ENCODE data around the gene TTN. TPM values are rescaled to one million over a fixed set of nuclear protein-coding genes. Genes with fewer than 3 reads are reported as not detected.

The TTN gene
- total and polyA plus RNA-seq, 2 donors (not counting 1 experiment from before 2014, with no cell fraction given), result 0.14 to 0.33 TPM

DNA sequence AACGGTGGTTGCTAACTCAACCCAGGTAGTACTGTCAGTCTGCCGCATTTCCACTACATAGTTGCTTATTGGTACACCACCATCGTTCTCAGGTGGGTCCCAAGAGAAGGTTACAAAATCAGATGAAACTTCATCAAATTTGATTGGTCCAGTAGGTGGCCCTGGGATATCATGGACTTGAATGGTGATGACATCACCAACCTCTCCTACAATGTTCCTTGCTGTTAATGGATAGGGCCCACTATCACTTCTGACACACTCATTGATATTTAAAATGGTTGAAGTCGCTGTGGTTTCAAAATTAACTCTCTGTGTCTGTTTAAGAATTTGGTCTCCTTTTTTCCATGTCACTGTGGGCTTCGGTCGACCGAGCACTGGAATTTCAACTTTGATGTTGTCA is 232.4 kb downstream of the TTN start:
- Histone ChIP-seq H3K4me2 (ENCODE audit: extremely low read depth, insufficient read depth, low read length) (no peak overlapping the region), H3K27me3 (ENCODE audit: control insufficient read depth, insufficient read depth, low read length) (no peaks in the 10 kb centered on the region), H4K20me1 (ENCODE audit: control insufficient read depth, extremely low read depth, insufficient read depth, low read length) (no peaks in the 10 kb centered on the region), H3K4me3 (replicated peaks in 1 of 4; ENCODE audit: control extremely low read depth in 1 of 4, insufficient read depth in 1 of 4, low read depth in 3 of 4, low read length in 4 of 4) (no peak overlapping the region), H3K27ac (ENCODE audit: insufficient read depth, low read length) (no peak overlapping the region), H3K9ac (ENCODE audit: insufficient read depth, low read length) (no peak overlapping the region), H3K36me3 (ENCODE audit: control insufficient read depth, insufficient read depth, low read length) (peaks cover 2% of the 10 kb centered on the region), H3K9me3 (ENCODE audit: control insufficient read depth, insufficient read depth, low read depth, low read length) (no peaks in the 10 kb centered on the region), H3K4me1 (ENCODE audit: control insufficient read depth, extremely low read depth, insufficient read depth, low read length) (no peaks in the 10 kb centered on the region), H2AFZ (ENCODE audit: low read length) (no peak overlapping the region), H3K79me2 (ENCODE audit: control insufficient read depth, insufficient read depth, low read length) (no peaks in the 10 kb centered on the region)
- no peak for DNase-seq (ENCODE audit: low read depth in 2 of 2)
- TF ChIP-seq CTCF (conservative IDR thresholded peaks at IDR 0.05 in 1 of 2, IDR thresholded peaks at IDR 0.05 in 1 of 2; ENCODE audit: low read depth in 1 of 2, low read length in 2 of 2) (no peak), EZH2 (IDR thresholded peaks at IDR 0.05; ENCODE audit: low read length, missing control alignments) (no peak)

DNA sequence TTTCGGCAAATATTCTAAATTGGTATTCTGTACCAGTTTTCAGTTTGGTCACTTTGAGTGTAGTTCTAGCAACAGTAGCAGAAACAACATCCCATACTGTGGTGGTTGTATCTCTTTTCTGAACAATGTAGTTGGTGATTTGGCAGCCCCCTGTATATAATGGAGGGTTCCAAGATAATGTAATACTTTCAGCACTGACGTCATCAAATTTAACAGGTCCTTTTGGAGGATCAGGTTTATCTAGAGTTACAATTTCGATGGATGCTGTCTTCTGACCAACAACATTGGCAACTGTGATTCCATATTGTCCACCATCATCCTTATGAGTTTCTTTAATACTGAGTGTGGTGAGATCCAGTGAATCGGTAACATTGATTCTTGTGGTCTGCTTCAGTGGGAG is 239.0 kb downstream of the TTN start:
- H3K9ac ChIP-seq (ENCODE audit: insufficient read depth, low read length), result no peak overlapping the region
- no peak for DNase-seq (ENCODE audit: low read depth in 2 of 2)
- H3K4me1 ChIP-seq (ENCODE audit: control insufficient read depth, extremely low read depth, insufficient read depth, low read length), result no peaks in the 10 kb centered on the region
- H3K36me3 ChIP-seq (ENCODE audit: control insufficient read depth, insufficient read depth, low read length), result no peaks in the 10 kb centered on the region
- H4K20me1 ChIP-seq (ENCODE audit: control insufficient read depth, extremely low read depth, insufficient read depth, low read length), result no peaks in the 10 kb centered on the region
- no peak overlapping the region for H3K4me3 ChIP-seq (replicated peaks in 1 of 4; ENCODE audit: control extremely low read depth in 1 of 4, insufficient read depth in 1 of 4, low read depth in 3 of 4, low read length in 4 of 4)
- no peaks in the 10 kb centered on the region for H3K27me3 ChIP-seq (ENCODE audit: control insufficient read depth, insufficient read depth, low read length)
- no peaks in the 10 kb centered on the region for H3K79me2 ChIP-seq (ENCODE audit: control insufficient read depth, insufficient read depth, low read length)
- TF ChIP-seq CTCF (conservative IDR thresholded peaks at IDR 0.05 in 1 of 2, IDR thresholded peaks at IDR 0.05 in 1 of 2; ENCODE audit: low read depth in 1 of 2, low read length in 2 of 2), result no peak
- no peak for TF ChIP-seq EZH2 (IDR thresholded peaks at IDR 0.05; ENCODE audit: low read length, missing control alignments)
- no peak overlapping the region for H3K4me2 ChIP-seq (ENCODE audit: extremely low read depth, insufficient read depth, low read length)
- H3K9me3 ChIP-seq (ENCODE audit: control insufficient read depth, insufficient read depth, low read depth, low read length), result no peaks in the 10 kb centered on the region
- H2AFZ ChIP-seq (ENCODE audit: low read length), result no peak overlapping the region
- no peak overlapping the region for H3K27ac ChIP-seq (ENCODE audit: insufficient read depth, low read length)

GRCh38 chr2:178553047-178553446 is 254.2 kb downstream of the TTN start:
- TF ChIP-seq EZH2 (IDR thresholded peaks at IDR 0.05; ENCODE audit: low read length, missing control alignments) (no peak), CTCF (conservative IDR thresholded peaks at IDR 0.05 in 1 of 2, IDR thresholded peaks at IDR 0.05 in 1 of 2; ENCODE audit: low read depth in 1 of 2, low read length in 2 of 2) (no peak)
- Histone ChIP-seq H3K79me2 (ENCODE audit: control insufficient read depth, insufficient read depth, low read length) (no peaks in the 10 kb centered on the region), H3K9ac (ENCODE audit: insufficient read depth, low read length) (no peak overlapping the region), H4K20me1 (ENCODE audit: control insufficient read depth, extremely low read depth, insufficient read depth, low read length) (no peaks in the 10 kb centered on the region), H3K27ac (ENCODE audit: insufficient read depth, low read length) (peak overlapping the region; percentile 46), H3K4me3 (replicated peaks in 1 of 4; ENCODE audit: control extremely low read depth in 1 of 4, insufficient read depth in 1 of 4, low read depth in 3 of 4, low read length in 4 of 4) (no peak overlapping the region), H3K27me3 (ENCODE audit: control insufficient read depth, insufficient read depth, low read length) (no peaks in the 10 kb centered on the region), H3K9me3 (ENCODE audit: control insufficient read depth, insufficient read depth, low read depth, low read length) (no peaks in the 10 kb centered on the region), H2AFZ (ENCODE audit: low read length) (peak overlapping the region; percentile 28), H3K4me1 (ENCODE audit: control insufficient read depth, extremely low read depth, insufficient read depth, low read length) (peaks cover 3% of the 10 kb centered on the region), H3K36me3 (ENCODE audit: control insufficient read depth, insufficient read depth, low read length) (no peaks in the 10 kb centered on the region), H3K4me2 (ENCODE audit: extremely low read depth, insufficient read depth, low read length) (peak overlapping the region; percentile 5)
- peak; percentile 63 to 89 for DNase-seq (ENCODE audit: low read depth in 2 of 2)

Data from fibroblast of lung (primary cell).